CD14-positive monocyte (primary cell): ENCODE data around the gene ROBO1. TPM values are rescaled to one million over a fixed set of nuclear protein-coding genes. Genes with fewer than 3 reads are reported as not detected.

ENCODE experiments used
- DNase-seq, 3 donors: peaks; one replicate each; pipeline ENCODE4 v3.0.0-alpha.2; 2011 to 2022
- H2AFZ ChIP-seq: 2 replicates; pipeline ENCODE4 v1.6.0; 2012; ENCODE audit warnings: mild to moderate bottlenecking, low read depth, low read length, inconsistent platforms; ENCODE audit not compliant: insufficient read depth, poor library complexity, severe bottlenecking
- H3K27ac ChIP-seq, 2 donors: 1 replicate in 1 of 2; 2 replicates in 1 of 2; pipeline ENCODE4 v1.5.1; 2012 to 2013; ENCODE audit warnings: low read length in 2 of 2, control low read depth in 1 of 2, inconsistent platforms in 1 of 2, low read depth in 1 of 2, mild to moderate bottlenecking in 1 of 2
- H3K27me3 ChIP-seq, 2 donors: one replicate each; pipeline versions ENCODE4 v1.6.0 to v1.6.1; 2011 to 2013; ENCODE audit warnings: low read length in 2 of 2; ENCODE audit not compliant: control insufficient read depth in 2 of 2, insufficient read depth in 2 of 2
- H3K36me3 ChIP-seq, 2 donors: replicated peaks in 1 of 2; 1 replicate in 1 of 2; 2 replicates in 1 of 2; pipeline versions ENCODE4 v1.5.1 to v1.6.1; 2012 to 2013; ENCODE audit warnings: low read length in 2 of 2, control low read depth in 1 of 2, inconsistent platforms in 1 of 2, mild to moderate bottlenecking in 1 of 2; ENCODE audit not compliant: insufficient read depth in 2 of 2, control insufficient read depth in 1 of 2
- H3K4me1 ChIP-seq, 2 donors: 1 replicate in 1 of 2; 2 replicates in 1 of 2; pipeline versions ENCODE4 v1.5.1 to v1.6.1; 2012 to 2013; ENCODE audit warnings: low read length in 2 of 2, control low read depth in 1 of 2, inconsistent platforms in 1 of 2, mild to moderate bottlenecking in 1 of 2, moderate library complexity in 1 of 2; ENCODE audit not compliant: insufficient read depth in 2 of 2, control insufficient read depth in 1 of 2
- H3K4me2 ChIP-seq: replicated peaks from 2 replicates; pipeline ENCODE3; 2012; ENCODE audit warnings: low read length, moderate library complexity, mild to moderate bottlenecking; ENCODE audit not compliant: poor library complexity, severe bottlenecking; ENCODE audit errors: extremely low read depth
- H3K4me3 ChIP-seq, 3 experiments: fragments of 200-600 bp in 1 of 3; sonication (generic) in 1 of 3; replicated peaks in 1 of 3; 1 replicate in 2 of 3; 2 replicates in 1 of 3; pipeline ENCODE4 v1.5.1; 2011 to 2013; ENCODE audit warnings: low read length in 3 of 3, mild to moderate bottlenecking in 3 of 3, control low read depth in 2 of 3, low read depth in 2 of 3, inconsistent platforms in 1 of 3, moderate library complexity in 1 of 3
- H3K79me2 ChIP-seq: 2 replicates; pipeline ENCODE4 v1.6.0; 2012; ENCODE audit warnings: mild to moderate bottlenecking, control low read depth, inconsistent platforms, low read length, moderate library complexity; ENCODE audit not compliant: insufficient read depth
- H3K9ac ChIP-seq: 2 replicates; pipeline ENCODE4 v1.6.0; 2017; ENCODE audit warnings: low read length, mild to moderate bottlenecking; ENCODE audit not compliant: insufficient read depth, poor library complexity, severe bottlenecking
- H3K9me3 ChIP-seq, 2 donors: replicated peaks in 1 of 2; 1 replicate in 1 of 2; 2 replicates in 1 of 2; pipeline versions ENCODE4 v1.5.1 to v1.6.1; 2012 to 2013; ENCODE audit warnings: low read length in 2 of 2, control low read depth in 1 of 2; ENCODE audit not compliant: control insufficient read depth in 1 of 2, insufficient read depth in 1 of 2
- H4K20me1 ChIP-seq: 2 replicates; pipeline ENCODE4 v1.6.0; 2012; ENCODE audit warnings: mild to moderate bottlenecking, low read length, control low read depth, moderate library complexity; ENCODE audit not compliant: insufficient read depth
- H3K27ac Mint-ChIP-seq, 7 donors: one replicate each; pipeline ENCODE4 v1.8.0; 2020; ENCODE audit warnings: mild to moderate bottlenecking in 7 of 7, mixed read lengths in 7 of 7, moderate library complexity in 6 of 7, inconsistent platforms in 2 of 7
- H3K27me3 Mint-ChIP-seq, 3 donors: one replicate each; pipeline ENCODE4 v1.8.0; 2021 to 2022; ENCODE audit warnings: low read depth in 3 of 3, mild to moderate bottlenecking in 3 of 3, mixed read lengths in 3 of 3, moderate library complexity in 3 of 3, inconsistent platforms in 1 of 3
- H3K36me3 Mint-ChIP-seq, 2 donors: one replicate each; pipeline ENCODE4 v1.8.0; 2020; ENCODE audit warnings: mixed read lengths in 2 of 2, inconsistent platforms in 1 of 2, mild to moderate bottlenecking in 1 of 2
- H3K4me1 Mint-ChIP-seq: one replicate; pipeline ENCODE4 v1.8.0; 2020; ENCODE audit warnings: mild to moderate bottlenecking, mixed read lengths
- H3K4me3 Mint-ChIP-seq, 2 donors: one replicate each; pipeline ENCODE4 v1.8.0; 2020; ENCODE audit warnings: mild to moderate bottlenecking in 2 of 2, mixed read lengths in 2 of 2, moderate library complexity in 1 of 2
- H3K9me3 Mint-ChIP-seq, 7 donors: one replicate each; pipeline ENCODE4 v1.8.0; 2020 to 2022; ENCODE audit warnings: mixed read lengths in 7 of 7, mild to moderate bottlenecking in 6 of 7, moderate library complexity in 6 of 7, inconsistent platforms in 2 of 7
- CTCF ChIP-seq: fragments of 200-600 bp; IDR thresholded peaks from one replicate; pipeline ENCODE4 v1.8.0; 2022; ENCODE audit warnings: antibody characterized with exemption, mild to moderate bottlenecking
- WGBS: methylation state at CpG from one replicate; pipeline ENCODE4 v1.1.5; 2013; ENCODE audit warnings: missing lambda C conversion rate; ENCODE audit not compliant: insufficient coverage; 5-methylcytosine and 5-hydroxymethylcytosine counted together
- intact Hi-C, 2 donors: fragments of 100-400 bp; cut with micrococcal nuclease; formaldehyde crosslinking; loops; one replicate each; pipeline versions ENCODE4 v1.15.0 to v1.15.1; 2023
- polyA plus RNA-seq, 3 donors: library from polyadenylated mRNA; depleted of rRNA in 1 of 3; unstranded in 2 of 3; stranded (reverse) in 1 of 3; fragments of 300-500 nt in 2 of 3; fragments of >200 nt in 1 of 3; fragmentation: Illumina TruSeq in 2 of 3; gene quantifications; 1 replicate in 2 of 3; 2 replicates in 1 of 3; pipeline ENCODE4 v1.2.3, GENCODE V29; 2012 to 2021

The ROBO1 gene
- polyA plus RNA-seq, 3 donors: 0.09 to 0.10 TPM; not detected in 1

GRCh38 chr3:78823434-78823833 lies 944.4 kb downstream of the ROBO1 start:
- Histone ChIP-seq H3K4me2 (no peak overlapping the region), H3K36me3 (no peaks in the 10 kb centered on the region), H3K79me2 (no peaks in the 10 kb centered on the region), H2AFZ (no peak overlapping the region), H3K27me3 (no peaks in the 10 kb centered on the region), H3K4me3 (no peak overlapping the region), H3K9me3 (peaks cover under 1 to 3% of the 10 kb centered on the region in 2 donors), H3K4me1 (no peaks in the 10 kb centered on the region), H4K20me1 (no peaks in the 10 kb centered on the region), H3K27ac (no peak overlapping the region), H3K9ac (no peak overlapping the region)
- TF ChIP-seq CTCF: no peak
- H3K27ac Mint-ChIP-seq: no peak overlapping the region
- peaks cover 0 to 4% (median 2%) of the 10 kb centered on the region in 7 donors for H3K9me3 Mint-ChIP-seq
- H3K36me3 Mint-ChIP-seq: no peaks in the 10 kb centered on the region
- H3K4me1 Mint-ChIP-seq: no peaks in the 10 kb centered on the region
- no peak for DNase-seq
- WGBS: 80% methylated on average over 4 of the region's 4 CpGs
- no peak overlapping the region for H3K4me3 Mint-ChIP-seq
- no peaks in the 10 kb centered on the region for H3K27me3 Mint-ChIP-seq
- intact Hi-C loops: no loop called here

DNA sequence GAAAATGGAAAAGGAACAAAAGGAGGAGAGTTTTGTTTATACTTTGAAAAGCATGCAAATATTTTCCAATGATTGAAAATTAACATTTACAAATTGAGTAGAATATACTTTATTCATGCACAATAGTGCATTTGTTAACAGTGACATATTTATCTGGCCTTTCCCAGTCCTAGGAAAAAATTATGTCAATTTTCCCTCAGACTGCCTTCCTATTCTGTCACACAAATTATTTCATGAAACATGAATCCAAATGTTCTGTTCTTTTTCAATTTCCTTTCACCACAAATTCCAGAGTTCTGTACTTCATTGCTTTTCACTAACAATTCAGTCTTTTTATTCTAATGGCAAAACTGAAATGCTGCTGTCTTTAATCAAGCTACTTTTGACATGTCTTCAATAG lies 945.1 kb downstream of the ROBO1 start:
- Mint-ChIP-seq H3K4me1 (no peaks in the 10 kb centered on the region), H3K9me3 (peaks cover 0 to 10% (median 2%) of the 10 kb centered on the region in 7 donors), H3K4me3 (no peak overlapping the region), H3K27me3 (no peaks in the 10 kb centered on the region), H3K36me3 (no peaks in the 10 kb centered on the region), H3K27ac (no peak overlapping the region)
- Histone ChIP-seq H3K4me2 (no peak overlapping the region), H3K27ac (no peak overlapping the region), H3K27me3 (no peaks in the 10 kb centered on the region), H3K9ac (no peak overlapping the region), H2AFZ (no peak overlapping the region), H4K20me1 (no peaks in the 10 kb centered on the region), H3K9me3 (peaks cover 5 to 8% of the 10 kb centered on the region in 2 donors), H3K4me1 (no peaks in the 10 kb centered on the region), H3K4me3 (no peak overlapping the region), H3K36me3 (no peaks in the 10 kb centered on the region), H3K79me2 (no peaks in the 10 kb centered on the region)
- intact Hi-C loops: no loop called here
- TF ChIP-seq CTCF: no peak
- no peak for DNase-seq
